WI38 (cell line): ENCODE results near the gene RAPGEF4.

Experiments used
- H3K4me3 ChIP-seq: 2 replicates; pipeline ENCODE4 v1.5.1; 2011; ENCODE audit warnings: low read depth, mild to moderate bottlenecking, control low read depth, low read length
- TF ChIP-seq, protein P1 (sequence below): IDR thresholded peaks from 2 replicates; pipeline ENCODE4 v1.5.1; 2012; ENCODE audit warnings: low read depth, mild to moderate bottlenecking, control low read depth, low read length

RAPGEF4 gene

GRCh38 chr2:172931918-172932520 lies 196.4 kb downstream of the RAPGEF4 start:
- TF ChIP-seq, protein P1, sequence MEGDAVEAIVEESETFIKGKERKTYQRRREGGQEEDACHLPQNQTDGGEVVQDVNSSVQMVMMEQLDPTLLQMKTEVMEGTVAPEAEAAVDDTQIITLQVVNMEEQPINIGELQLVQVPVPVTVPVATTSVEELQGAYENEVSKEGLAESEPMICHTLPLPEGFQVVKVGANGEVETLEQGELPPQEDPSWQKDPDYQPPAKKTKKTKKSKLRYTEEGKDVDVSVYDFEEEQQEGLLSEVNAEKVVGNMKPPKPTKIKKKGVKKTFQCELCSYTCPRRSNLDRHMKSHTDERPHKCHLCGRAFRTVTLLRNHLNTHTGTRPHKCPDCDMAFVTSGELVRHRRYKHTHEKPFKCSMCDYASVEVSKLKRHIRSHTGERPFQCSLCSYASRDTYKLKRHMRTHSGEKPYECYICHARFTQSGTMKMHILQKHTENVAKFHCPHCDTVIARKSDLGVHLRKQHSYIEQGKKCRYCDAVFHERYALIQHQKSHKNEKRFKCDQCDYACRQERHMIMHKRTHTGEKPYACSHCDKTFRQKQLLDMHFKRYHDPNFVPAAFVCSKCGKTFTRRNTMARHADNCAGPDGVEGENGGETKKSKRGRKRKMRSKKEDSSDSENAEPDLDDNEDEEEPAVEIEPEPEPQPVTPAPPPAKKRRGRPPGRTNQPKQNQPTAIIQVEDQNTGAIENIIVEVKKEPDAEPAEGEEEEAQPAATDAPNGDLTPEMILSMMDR = peak; percentile 50
- H3K4me3 ChIP-seq = peak overlapping the region; percentile 32; the same call in 1 of the 2 replicates

- no peak overlapping the region for H3K4me3 ChIP-seq
- TF ChIP-seq, protein P1 = no peak
These were observed 202.5 kb downstream of the RAPGEF4 start for GRCh38 chr2:172937884-172938712.

DNA sequence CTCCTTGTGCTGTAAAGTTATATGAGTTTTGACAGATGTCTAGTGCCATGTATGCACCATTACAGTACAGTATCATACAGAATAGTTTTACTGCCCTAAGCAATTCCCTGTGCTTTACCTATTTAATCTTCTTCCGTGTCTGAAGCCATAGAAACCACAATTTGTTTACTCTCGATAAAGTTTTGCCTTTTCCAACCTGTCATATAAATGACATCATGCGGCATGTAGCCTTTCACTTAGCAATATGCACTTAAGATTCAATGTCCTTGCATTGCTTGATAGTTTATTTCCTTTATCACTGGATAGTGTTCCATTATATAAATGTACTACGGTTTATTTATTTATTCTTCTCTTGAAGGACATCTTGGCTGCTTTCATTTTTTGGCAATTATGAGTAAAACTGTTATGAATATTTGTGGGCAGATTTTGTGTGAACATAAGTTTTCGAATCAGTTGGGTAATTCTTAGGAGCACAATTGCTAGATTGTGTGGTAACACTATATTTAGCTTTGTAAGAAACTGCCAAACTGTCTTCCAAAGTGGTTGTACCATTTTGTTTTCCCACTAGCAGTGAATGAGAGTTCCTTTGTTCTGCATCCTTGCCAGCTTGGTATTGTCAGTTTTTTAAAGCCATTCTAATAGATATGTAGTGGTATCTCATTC lies 203.2 kb downstream of the RAPGEF4 start:
- TF ChIP-seq, protein P1 = no peak
- no peak overlapping the region for H3K4me3 ChIP-seq

- H3K4me3 ChIP-seq = no peak overlapping the region
- TF ChIP-seq, protein P1 = no peak
These were observed 207.9 kb downstream of the RAPGEF4 start for GRCh38 chr2:172943539-172943938.

DNA sequence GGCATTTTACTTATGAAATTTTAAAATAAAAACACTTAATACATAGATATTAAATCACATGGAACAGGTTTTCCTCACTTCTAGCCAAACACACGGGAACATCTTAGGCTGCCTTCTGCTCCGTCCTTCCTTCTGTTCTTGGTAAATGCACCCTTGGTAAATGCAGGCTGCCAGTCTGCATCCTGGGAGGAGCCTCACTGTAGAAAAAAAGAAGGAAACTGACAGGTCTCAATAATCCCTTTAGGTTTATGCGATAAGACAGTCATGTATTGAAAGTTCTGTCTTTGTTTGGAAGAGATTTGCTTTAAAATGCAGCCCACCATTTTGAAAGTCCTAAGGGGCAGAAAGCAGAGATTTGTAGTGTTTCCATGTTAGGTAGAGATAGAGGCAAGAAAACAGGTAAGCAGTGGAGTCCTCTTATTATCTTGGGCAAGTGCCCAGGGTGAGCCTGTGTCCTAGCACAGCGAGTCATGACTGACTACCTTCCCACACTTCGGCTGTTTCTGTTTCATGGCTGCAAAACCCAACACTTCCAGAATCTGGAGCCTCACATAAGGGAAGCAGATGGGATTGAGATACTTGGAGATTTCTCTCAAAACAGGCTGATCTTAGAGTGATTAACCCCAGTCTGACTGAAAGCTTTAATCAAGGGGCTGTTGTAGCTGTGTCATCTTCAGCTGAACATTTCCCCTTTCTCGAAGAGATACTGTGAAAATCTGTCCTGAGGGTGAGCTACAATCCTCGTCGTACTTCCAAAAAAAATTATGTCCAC lies 208.6 kb downstream of the RAPGEF4 start:
- H3K4me3 ChIP-seq = no peak overlapping the region
- TF ChIP-seq, protein P1 = no peak

GRCh38 chr2:172944794-172945509 lies 209.3 kb downstream of the RAPGEF4 start:
- TF ChIP-seq, protein P1 = no peak

More at GRCh38 chr2:172944794-172945509, 209.3 kb downstream of the RAPGEF4 start:
- no peak overlapping the region for H3K4me3 ChIP-seq
